Activated T-helper 17 cell treated with anti-CD3 and anti-CD28 coated beads, Interleukin-2, amount 50 U/mL, for 72 hours (primary cell): Measurements from ENCODE around the gene AGBL4. TPM values are rescaled to one million over a fixed set of nuclear protein-coding genes. Genes with fewer than 3 reads are reported as not detected.

Source experiments
- ATAC-seq: fragments of 150-1000 bp; cut with Tn5 transposase; replicated peaks from 2 replicates; pipeline ENCODE4 v1.10.0; 2021; ENCODE audit warnings: mild to moderate bottlenecking, moderate library complexity
- H3K27ac Mint-ChIP-seq: one replicate; pipeline ENCODE4 v1.8.0; 2022; ENCODE audit warnings: mixed read lengths
- H3K27me3 Mint-ChIP-seq: one replicate; pipeline ENCODE4 v1.8.0; 2022; ENCODE audit warnings: mixed read lengths
- H3K36me3 Mint-ChIP-seq: one replicate; pipeline ENCODE4 v1.8.0; 2022; ENCODE audit warnings: low read depth, mild to moderate bottlenecking, mixed read lengths
- H3K4me1 Mint-ChIP-seq: one replicate; pipeline ENCODE4 v1.8.0; 2022; ENCODE audit warnings: mixed read lengths
- H3K4me3 Mint-ChIP-seq: one replicate; pipeline ENCODE4 v1.8.0; 2022; ENCODE audit warnings: mild to moderate bottlenecking, mixed read lengths
- H3K9me3 Mint-ChIP-seq: one replicate; pipeline ENCODE4 v1.8.0; 2022; ENCODE audit warnings: mixed read lengths
- total RNA-seq, 2 donors: library from RNA; stranded (reverse); gene quantifications; one replicate each; pipeline ENCODE4 v1.2.3, GENCODE V29; 2022

The AGBL4 gene
- total RNA-seq, 2 donors from 2014 or later: not detected

DNA sequence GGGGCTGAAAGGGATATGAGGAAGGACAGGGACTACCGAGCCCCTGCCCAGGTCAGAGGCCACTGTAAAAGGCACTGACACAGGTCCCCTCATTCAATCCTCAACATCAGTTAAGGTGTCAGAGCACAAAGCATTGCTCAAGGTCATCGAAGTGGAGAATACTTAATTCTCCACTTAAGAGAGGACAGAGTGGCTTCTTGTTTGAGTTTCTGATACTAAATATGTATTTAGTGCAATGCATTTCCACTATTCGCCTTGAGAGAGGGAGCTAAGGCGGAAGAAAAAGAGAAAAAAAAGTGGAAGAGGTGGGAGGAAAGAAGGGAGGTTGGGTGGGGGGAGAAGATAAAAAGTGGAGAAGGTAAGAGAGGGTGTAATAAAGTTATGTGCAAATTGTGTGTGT, 1451.6 kb downstream of the AGBL4 start:
- no peaks in the 10 kb centered on the region for H3K36me3 Mint-ChIP-seq
- no peaks in the 10 kb centered on the region for H3K9me3 Mint-ChIP-seq
- H3K4me1 Mint-ChIP-seq: no peaks in the 10 kb centered on the region
- peaks cover 20% of the 10 kb centered on the region for H3K27me3 Mint-ChIP-seq
- no peak overlapping the region for H3K27ac Mint-ChIP-seq
- ATAC-seq: no peak
- H3K4me3 Mint-ChIP-seq: no peak overlapping the region

- no peak for ATAC-seq
- H3K27me3 Mint-ChIP-seq: peaks cover 20% of the 10 kb centered on the region
- no peak overlapping the region for H3K4me3 Mint-ChIP-seq
- no peaks in the 10 kb centered on the region for H3K36me3 Mint-ChIP-seq
- H3K9me3 Mint-ChIP-seq: no peaks in the 10 kb centered on the region
- H3K4me1 Mint-ChIP-seq: no peaks in the 10 kb centered on the region
- no peak overlapping the region for H3K27ac Mint-ChIP-seq
Measured at GRCh38 chr1:48571303-48571987, 1452.3 kb downstream of the AGBL4 start.

GRCh38 chr1:48570568-48570967, 1453.2 kb downstream of the AGBL4 start:
- ATAC-seq: no peak
- Mint-ChIP-seq H3K27me3 (peaks cover 16% of the 10 kb centered on the region), H3K9me3 (no peaks in the 10 kb centered on the region), H3K4me3 (no peak overlapping the region), H3K36me3 (no peaks in the 10 kb centered on the region), H3K4me1 (no peaks in the 10 kb centered on the region), H3K27ac (no peak overlapping the region)

GRCh38 chr1:48568501-48568900, 1455.3 kb downstream of the AGBL4 start:
- no peak overlapping the region for H3K4me3 Mint-ChIP-seq
- no peaks in the 10 kb centered on the region for H3K36me3 Mint-ChIP-seq
- peaks cover 11% of the 10 kb centered on the region for H3K27me3 Mint-ChIP-seq
- H3K9me3 Mint-ChIP-seq: no peaks in the 10 kb centered on the region
- H3K4me1 Mint-ChIP-seq: no peaks in the 10 kb centered on the region
- ATAC-seq: no peak
- no peak overlapping the region for H3K27ac Mint-ChIP-seq

GRCh38 chr1:48566492-48566891, 1457.3 kb downstream of the AGBL4 start:
- no peak overlapping the region for H3K4me3 Mint-ChIP-seq
- H3K36me3 Mint-ChIP-seq: no peaks in the 10 kb centered on the region
- no peak overlapping the region for H3K27ac Mint-ChIP-seq
- no peak for ATAC-seq
- no peaks in the 10 kb centered on the region for H3K4me1 Mint-ChIP-seq
- no peaks in the 10 kb centered on the region for H3K9me3 Mint-ChIP-seq
- H3K27me3 Mint-ChIP-seq: peaks cover 10% of the 10 kb centered on the region

DNA sequence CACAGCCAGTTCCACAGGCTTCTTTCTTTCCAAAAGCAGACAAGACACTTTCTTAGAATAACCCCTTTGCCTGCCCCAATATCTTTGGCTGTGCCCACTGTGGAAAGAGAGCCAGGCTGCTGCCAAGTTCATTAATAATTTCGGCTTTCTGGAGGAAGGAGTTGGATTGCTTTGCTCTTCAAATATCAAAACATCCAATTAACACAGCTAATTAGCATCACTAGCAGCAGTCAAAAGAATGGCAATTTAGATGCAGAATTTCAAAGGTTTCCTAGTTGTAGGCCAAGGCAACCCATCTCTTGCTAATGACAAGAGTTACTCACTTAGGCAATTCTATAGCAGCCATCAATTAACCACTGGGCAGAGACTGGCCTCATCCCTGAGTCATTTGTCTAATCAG, 1460.7 kb downstream of the AGBL4 start:
- no peaks in the 10 kb centered on the region for H3K9me3 Mint-ChIP-seq
- no peak for ATAC-seq
- H3K27me3 Mint-ChIP-seq: peaks cover 9% of the 10 kb centered on the region
- H3K4me1 Mint-ChIP-seq: no peaks in the 10 kb centered on the region
- no peaks in the 10 kb centered on the region for H3K36me3 Mint-ChIP-seq
- no peak overlapping the region for H3K27ac Mint-ChIP-seq
- H3K4me3 Mint-ChIP-seq: no peak overlapping the region

DNA sequence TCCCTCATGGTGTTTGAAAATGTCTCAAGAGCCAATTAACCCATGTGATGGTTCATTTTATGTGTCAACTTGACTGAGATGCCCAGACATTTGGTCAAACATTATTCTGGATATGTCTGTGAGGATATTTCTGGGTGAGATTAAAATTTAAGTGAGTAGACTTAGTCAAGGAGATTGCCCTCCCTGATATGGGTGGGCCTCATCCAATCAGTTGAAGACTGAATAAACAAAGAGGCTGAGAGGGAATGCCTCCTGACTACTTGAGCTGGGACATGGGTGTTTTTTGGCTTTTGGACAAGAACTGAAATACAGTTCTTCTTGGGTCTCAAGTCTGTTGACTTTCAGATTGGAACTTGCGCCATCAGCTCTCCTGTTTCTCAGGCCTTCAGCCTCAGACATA, 1462.3 kb downstream of the AGBL4 start:
- no peaks in the 10 kb centered on the region for H3K4me1 Mint-ChIP-seq
- no peak overlapping the region for H3K27ac Mint-ChIP-seq
- H3K27me3 Mint-ChIP-seq: peaks cover 9% of the 10 kb centered on the region
- H3K36me3 Mint-ChIP-seq: no peaks in the 10 kb centered on the region
- no peaks in the 10 kb centered on the region for H3K9me3 Mint-ChIP-seq
- H3K4me3 Mint-ChIP-seq: no peak overlapping the region
- ATAC-seq: no peak

GRCh38 chr1:48560577-48560976, 1463.2 kb downstream of the AGBL4 start:
- Mint-ChIP-seq H3K4me3 (no peak overlapping the region), H3K9me3 (no peaks in the 10 kb centered on the region), H3K27me3 (peaks cover 9% of the 10 kb centered on the region), H3K4me1 (no peaks in the 10 kb centered on the region), H3K27ac (no peak overlapping the region), H3K36me3 (no peaks in the 10 kb centered on the region)
- no peak for ATAC-seq

DNA sequence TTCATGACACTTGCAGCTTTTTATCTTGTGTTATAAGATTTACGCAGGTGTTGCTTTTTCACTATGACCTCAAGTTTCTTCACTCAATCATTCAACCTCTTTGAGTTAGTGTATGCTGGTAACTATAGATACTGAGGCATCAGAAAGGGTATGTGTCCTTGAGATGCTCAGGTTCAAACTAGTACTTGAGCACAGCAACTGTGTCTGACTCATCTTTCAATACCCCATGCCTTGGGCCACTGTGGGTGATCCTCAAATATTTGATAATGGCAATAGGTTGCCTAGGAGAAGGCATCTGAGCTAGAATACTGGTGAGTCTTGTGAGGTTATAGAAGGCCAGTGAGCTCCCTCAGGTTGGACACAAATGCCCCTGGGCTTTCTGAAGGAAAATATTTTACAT, 1463.6 kb downstream of the AGBL4 start:
- no peak for ATAC-seq
- Mint-ChIP-seq H3K4me3 (no peak overlapping the region), H3K27ac (no peak overlapping the region), H3K4me1 (no peaks in the 10 kb centered on the region), H3K36me3 (no peaks in the 10 kb centered on the region), H3K27me3 (peaks cover 9% of the 10 kb centered on the region), H3K9me3 (no peaks in the 10 kb centered on the region)

GRCh38 chr1:48558366-48558765, 1465.4 kb downstream of the AGBL4 start:
- no peaks in the 10 kb centered on the region for H3K4me1 Mint-ChIP-seq
- ATAC-seq: no peak
- H3K9me3 Mint-ChIP-seq: no peaks in the 10 kb centered on the region
- no peak overlapping the region for H3K4me3 Mint-ChIP-seq
- no peaks in the 10 kb centered on the region for H3K36me3 Mint-ChIP-seq
- H3K27ac Mint-ChIP-seq: no peak overlapping the region
- H3K27me3 Mint-ChIP-seq: peaks cover 8% of the 10 kb centered on the region

DNA sequence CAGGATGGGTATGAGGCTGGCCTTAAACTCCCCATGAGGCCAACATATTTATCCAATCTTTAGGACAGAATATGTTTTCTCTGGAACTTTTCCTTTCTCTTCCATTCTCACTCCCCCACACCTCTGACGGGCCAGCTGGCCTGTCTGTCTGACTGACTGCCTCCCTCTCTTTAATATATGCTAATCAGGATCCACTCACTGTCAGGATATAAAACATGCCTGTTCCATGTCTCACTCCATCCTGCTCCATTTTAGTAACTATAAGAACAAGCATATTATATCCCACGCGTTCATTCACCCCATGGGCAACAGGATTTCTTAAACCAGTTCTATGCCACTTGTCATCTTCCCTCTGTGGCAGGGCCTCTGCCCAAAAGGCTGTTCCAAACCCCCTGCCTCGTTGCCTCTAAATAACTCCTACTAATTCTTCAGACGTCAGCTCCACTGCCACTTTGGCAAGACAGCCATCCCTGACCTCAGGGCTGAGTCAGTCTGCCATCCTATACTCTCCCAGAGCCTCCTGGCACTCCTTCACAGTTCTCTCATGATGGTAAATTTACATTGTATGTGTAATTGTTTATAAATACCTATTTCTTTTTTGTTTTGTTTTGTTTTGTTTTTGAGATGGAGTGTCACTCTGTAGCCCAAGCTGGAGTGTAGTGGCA, 1467.4 kb downstream of the AGBL4 start:
- no peaks in the 10 kb centered on the region for H3K9me3 Mint-ChIP-seq
- no peaks in the 10 kb centered on the region for H3K36me3 Mint-ChIP-seq
- no peak overlapping the region for H3K27ac Mint-ChIP-seq
- ATAC-seq: no peak
- peaks cover 3% of the 10 kb centered on the region for H3K27me3 Mint-ChIP-seq
- no peak overlapping the region for H3K4me3 Mint-ChIP-seq
- no peaks in the 10 kb centered on the region for H3K4me1 Mint-ChIP-seq

DNA sequence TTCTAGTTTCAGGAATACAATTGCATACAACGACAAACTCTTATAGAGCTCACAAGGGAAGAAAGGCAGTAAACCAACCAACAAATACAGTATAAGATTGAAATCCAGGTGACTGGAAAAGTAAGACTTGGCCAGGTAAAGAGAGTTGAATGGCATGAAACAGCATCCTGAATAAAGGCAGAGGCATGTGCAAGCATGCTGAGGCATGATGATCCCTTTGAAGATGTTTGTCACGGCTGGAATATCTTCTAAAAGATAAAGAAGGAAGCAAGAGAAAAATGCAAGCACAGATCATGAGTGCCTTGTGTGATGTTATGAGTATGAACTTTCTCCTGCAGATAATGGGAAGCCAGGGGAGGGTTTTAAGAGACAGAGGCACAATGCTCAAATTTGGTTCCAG, 1468.5 kb downstream of the AGBL4 start:
- H3K27me3 Mint-ChIP-seq: no peaks in the 10 kb centered on the region
- no peaks in the 10 kb centered on the region for H3K4me1 Mint-ChIP-seq
- H3K36me3 Mint-ChIP-seq: no peaks in the 10 kb centered on the region
- no peaks in the 10 kb centered on the region for H3K9me3 Mint-ChIP-seq
- ATAC-seq: no peak
- no peak overlapping the region for H3K4me3 Mint-ChIP-seq
- H3K27ac Mint-ChIP-seq: no peak overlapping the region

DNA sequence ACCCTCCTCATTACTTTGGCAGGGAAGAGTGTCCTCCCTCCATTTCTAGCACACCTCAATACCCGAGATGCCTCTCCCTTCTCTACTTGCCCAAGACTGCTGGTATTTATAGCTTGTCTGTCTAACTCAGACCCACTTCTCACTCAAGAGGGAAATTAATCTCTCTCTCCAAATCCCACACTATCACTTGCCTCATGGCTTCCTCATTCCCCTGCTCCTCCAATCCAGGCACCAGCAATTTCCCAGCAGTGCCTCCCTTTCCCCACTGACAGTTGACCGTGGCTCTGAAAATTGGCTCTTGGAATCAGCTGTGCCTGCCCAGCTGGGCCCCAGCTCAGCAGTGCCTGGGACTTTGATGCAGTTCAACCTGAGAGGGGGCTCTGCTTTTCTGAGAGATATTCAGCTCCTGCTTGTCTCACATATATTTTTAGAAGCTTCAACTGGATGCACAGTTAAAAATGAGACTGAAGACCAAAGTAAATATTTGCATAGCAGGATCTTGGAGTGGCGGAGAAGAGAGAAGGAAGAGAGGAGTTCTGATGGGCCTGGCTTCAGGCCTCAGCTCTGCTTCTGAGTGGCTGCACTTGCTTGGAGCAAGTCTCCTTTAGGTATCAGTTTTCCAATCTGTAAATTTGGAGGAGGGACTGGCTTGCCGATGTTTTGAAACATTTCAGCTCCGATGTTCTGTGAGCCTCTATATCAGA, 1470.7 kb downstream of the AGBL4 start:
- H3K4me3 Mint-ChIP-seq: no peak overlapping the region
- no peak for ATAC-seq
- H3K9me3 Mint-ChIP-seq: no peaks in the 10 kb centered on the region
- peaks cover 4% of the 10 kb centered on the region for H3K27me3 Mint-ChIP-seq
- H3K36me3 Mint-ChIP-seq: no peaks in the 10 kb centered on the region
- no peaks in the 10 kb centered on the region for H3K4me1 Mint-ChIP-seq
- no peak overlapping the region for H3K27ac Mint-ChIP-seq

DNA sequence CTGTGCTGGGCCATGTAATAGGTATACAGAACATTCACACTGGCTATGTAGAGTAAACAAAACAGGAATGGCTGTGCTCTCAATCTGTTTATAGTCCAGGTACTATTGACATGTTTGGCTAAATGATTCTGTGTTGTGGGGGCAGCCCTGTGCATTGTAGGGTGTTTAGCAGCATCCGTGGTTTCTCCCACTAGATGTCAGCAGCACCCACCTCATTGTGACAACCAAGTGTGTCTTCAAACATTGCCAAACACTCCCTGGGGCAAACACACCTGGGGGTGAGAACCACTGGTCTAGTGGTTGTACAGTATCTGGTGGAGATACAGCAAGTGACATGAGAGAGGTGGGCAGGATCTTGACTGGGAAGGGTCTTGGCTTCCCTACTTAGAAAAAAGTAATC, 1471.3 kb downstream of the AGBL4 start:
- Mint-ChIP-seq H3K27me3 (peaks cover 4% of the 10 kb centered on the region), H3K4me1 (no peaks in the 10 kb centered on the region), H3K27ac (no peak overlapping the region), H3K9me3 (no peaks in the 10 kb centered on the region), H3K4me3 (no peak overlapping the region), H3K36me3 (no peaks in the 10 kb centered on the region)
- no peak for ATAC-seq

DNA sequence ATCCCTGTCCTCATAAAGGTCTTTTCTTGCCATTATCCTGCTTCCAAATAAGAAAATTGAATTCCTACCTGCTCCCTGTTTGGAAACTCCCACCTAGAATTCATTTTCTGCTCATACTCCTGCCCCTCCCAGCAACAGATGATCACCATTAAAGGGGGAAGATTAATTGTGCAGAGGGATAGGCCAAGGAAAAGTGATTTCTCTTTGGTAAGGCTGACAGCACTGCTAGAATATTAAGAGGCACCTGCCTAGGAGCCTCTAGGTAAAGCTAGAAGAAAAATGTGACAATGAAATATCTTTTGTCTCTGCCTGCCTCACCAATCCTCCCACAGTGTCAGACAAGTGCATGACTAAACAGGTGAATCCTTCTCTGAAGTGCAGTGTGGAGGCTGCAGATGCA, 1474.8 kb downstream of the AGBL4 start:
- Mint-ChIP-seq H3K27ac (no peak overlapping the region), H3K36me3 (no peaks in the 10 kb centered on the region), H3K4me1 (no peaks in the 10 kb centered on the region), H3K9me3 (no peaks in the 10 kb centered on the region), H3K27me3 (peaks cover 9% of the 10 kb centered on the region), H3K4me3 (no peak overlapping the region)
- no peak for ATAC-seq
